AG10803 (cell line): Measurements from ENCODE around the gene NXN.
"Not testable (repeated sequence)": the region's sequence is repeated elsewhere in the genome, so short reads cannot be mapped to it uniquely, and the experiment has no call there.

Source experiments
- DNase-seq: peaks from one replicate; pipeline ENCODE4 v3.0.0; 2010; ENCODE audit warnings: low read depth
- H3K4me3 ChIP-seq: 2 replicates; pipeline ENCODE4 v1.5.1; 2011; ENCODE audit warnings: mild to moderate bottlenecking, low read length, control low read depth
- TF ChIP-seq, protein P1 (sequence below): conservative IDR thresholded peaks from 2 replicates; pipeline ENCODE4 v1.5.1; 2011; ENCODE audit warnings: mild to moderate bottlenecking, low read length, control low read depth, inconsistent platforms

NXN gene

DNA sequence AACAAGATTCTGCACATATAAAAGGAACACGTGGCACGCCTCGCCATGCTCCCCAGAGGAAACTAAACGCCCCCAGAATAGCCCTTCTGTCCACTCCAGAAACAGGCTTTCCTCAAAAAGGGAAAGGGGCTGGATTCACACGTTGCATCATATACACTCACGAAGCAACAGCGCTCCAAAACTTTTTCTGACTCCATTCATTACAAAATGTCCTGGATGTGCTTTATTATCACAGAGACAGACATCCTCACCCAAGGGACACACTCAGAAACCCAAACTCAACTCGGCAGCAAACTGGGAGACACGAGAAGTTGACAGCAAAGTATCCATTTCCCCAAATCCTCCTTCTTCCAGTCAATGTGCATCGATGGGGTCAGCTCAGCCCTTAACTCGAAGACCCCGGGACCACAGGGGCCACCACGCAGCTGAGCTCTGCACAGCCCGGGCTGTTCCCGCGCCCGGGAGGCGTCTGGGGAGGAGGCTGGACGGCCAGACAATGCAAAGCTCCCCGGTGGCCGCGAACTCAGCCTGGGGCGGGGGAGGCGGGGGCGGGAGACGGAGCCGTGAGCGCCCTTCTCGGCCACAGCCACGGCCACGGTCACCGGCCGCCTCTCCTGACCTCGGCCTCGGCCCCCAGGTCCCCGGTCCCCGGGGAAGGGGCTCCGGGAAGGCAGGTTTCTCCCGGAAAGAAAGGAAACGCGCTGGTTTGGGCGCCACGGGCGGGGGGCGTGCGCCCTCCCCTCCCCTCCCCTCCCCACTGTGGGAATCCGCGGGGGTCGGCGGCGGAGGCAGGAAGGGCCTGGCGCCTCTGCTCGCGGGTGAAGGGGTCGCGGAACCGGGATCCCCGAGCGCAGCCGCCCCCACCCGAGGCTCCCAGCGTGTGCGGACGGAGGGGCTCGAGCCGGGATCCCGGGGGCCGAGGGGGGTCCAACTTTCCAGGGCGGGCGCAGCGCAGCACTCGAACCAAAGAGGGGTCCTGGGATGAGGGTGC, 1.2 kb downstream of the NXN start:
- H3K4me3 ChIP-seq, result peak overlapping the region; percentile 78
- TF ChIP-seq, protein P1, sequence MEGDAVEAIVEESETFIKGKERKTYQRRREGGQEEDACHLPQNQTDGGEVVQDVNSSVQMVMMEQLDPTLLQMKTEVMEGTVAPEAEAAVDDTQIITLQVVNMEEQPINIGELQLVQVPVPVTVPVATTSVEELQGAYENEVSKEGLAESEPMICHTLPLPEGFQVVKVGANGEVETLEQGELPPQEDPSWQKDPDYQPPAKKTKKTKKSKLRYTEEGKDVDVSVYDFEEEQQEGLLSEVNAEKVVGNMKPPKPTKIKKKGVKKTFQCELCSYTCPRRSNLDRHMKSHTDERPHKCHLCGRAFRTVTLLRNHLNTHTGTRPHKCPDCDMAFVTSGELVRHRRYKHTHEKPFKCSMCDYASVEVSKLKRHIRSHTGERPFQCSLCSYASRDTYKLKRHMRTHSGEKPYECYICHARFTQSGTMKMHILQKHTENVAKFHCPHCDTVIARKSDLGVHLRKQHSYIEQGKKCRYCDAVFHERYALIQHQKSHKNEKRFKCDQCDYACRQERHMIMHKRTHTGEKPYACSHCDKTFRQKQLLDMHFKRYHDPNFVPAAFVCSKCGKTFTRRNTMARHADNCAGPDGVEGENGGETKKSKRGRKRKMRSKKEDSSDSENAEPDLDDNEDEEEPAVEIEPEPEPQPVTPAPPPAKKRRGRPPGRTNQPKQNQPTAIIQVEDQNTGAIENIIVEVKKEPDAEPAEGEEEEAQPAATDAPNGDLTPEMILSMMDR, result no peak
- DNase-seq, result peak; percentile 42

DNA sequence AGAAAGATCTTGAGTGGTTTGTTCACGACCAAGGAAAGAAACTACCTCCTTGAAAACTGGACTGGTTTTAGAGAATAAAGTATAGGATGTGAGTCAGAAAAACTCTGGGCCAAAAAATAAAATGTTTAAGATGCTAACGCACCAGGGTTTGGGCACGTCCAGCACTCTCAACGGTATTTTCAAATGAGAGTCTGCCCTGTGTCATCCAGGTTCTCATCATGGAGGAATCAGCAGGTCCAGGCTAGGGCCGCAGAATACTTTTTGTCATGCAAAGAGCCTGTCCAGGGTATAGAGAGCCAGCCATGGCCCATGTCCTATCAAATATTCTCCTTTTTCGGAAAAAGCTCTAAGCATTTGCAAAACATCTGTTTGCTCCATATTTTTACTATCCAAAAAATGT, 2.4 kb downstream of the NXN start:
- DNase-seq, result no peak
- peak overlapping the region; percentile 78 for H3K4me3 ChIP-seq
- TF ChIP-seq, protein P1, result no peak

DNA sequence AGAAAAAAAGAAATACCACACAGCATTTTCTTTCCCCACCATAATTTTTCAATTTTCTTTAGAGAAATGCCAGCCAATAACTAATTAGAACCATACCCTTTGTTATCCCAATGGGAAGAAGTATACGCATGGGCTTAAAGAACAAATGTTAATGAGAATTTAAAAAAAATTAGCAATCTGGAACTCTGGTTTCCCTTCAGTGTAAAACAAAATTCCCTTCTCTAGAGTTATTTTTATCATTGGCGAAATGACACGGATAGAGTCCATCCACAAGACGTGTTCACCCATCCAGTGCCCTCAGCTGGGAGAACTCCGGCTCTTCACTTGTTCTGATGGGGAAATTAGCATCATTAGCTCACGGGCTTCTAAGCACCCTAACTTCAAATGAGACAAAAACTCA, 3.3 kb downstream of the NXN start:
- DNase-seq, result no peak
- no peak overlapping the region; the same call in 1 of the 2 replicates for H3K4me3 ChIP-seq

DNA sequence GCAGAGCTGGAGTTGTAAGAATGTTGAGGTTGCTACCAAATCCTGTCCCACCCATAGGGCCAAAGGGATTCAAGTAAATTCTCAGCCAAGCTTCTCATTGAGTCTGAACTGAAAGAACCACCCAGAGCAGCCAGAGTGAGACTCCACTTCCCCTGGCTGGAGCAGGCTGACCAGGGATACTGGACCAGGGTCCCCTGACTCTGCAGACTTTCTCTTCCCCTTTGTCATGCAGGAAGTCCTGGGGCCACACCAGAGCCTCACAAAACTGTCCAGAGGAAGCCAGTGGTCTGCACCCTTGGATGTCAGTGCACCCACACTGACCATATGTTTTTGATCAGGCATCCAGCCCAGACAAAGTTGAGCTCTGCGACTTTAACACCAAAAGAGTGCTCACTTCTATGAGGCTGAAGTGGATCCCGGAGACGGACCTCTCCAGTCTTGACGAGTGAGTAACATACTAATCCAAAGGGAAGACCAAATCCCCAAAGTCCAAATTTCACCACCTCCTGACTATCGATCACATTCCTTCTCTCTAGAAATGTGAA, 4.1 kb downstream of the NXN start:
- H3K4me3 ChIP-seq, result peak overlapping the region; percentile 32
- TF ChIP-seq, protein P1, result no peak
- DNase-seq, result peak; percentile 74

More for the DNA sequence above, 3.3 kb downstream of the NXN start:
- TF ChIP-seq, protein P1, result peak; percentile 28

DNA sequence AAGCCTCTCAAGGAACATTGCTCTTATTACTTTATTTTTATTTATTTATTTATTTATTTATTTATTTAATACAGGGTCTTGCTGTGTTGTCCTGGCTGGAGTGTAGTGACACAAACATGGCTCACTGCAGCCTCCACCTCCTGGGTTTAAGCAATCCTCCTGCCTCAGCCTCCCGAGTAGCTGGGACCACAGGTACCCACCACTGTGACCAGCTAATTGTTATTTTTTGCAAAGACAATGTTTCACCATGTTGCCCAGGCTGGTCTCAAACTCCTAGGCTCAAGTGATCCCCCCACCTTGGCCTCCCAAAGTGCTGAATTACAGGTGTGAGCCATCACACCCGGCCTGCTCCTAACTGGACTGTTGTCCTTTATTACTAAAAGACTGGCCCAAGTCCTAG, 4.8 kb downstream of the NXN start:
- DNase-seq, H3K4me3 ChIP-seq: not testable (repeated sequence)

DNA sequence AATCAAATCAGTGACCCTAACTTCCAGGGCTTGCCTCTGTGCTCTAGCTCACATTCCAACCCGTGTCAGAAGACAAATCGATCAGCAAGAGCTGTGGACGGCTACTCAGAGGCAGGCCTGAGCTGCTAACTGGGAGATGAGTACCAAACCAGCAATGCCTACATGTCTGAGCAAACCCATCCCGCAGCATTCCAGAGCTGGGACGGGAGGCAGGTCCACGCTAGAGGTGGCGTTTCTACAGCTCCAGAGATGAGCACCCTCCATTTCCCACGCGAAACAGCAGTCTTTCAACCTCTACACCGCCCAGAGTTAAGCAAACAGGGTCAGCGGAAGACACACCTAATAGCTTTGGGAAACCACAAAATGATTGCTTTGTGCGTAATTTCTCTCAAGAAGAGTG, 6.5 kb downstream of the NXN start:
- TF ChIP-seq, protein P1, result no peak
- H3K4me3 ChIP-seq, result no peak overlapping the region
- DNase-seq, result no peak

DNA sequence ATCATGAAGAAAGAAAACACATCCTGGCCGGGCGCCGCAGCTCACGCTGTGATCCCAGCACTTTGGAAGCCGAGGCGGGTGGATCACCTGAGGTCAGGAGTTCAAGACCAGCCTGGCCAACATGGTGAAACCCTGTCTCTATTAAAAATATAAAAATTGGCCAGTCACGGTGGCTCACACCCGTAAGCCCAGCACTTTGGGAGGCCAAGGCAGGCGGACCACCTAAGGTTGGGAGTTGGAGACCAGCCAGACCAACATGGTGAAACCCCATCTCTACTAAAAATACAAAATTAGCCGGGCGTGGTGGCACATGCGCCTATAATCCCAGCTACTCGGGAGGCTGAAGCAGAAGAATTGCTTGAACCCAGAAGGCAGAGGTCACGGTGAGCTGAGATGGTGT, 7.7 kb downstream of the NXN start:
- not testable (repeated sequence) for H3K4me3 ChIP-seq, DNase-seq

DNA sequence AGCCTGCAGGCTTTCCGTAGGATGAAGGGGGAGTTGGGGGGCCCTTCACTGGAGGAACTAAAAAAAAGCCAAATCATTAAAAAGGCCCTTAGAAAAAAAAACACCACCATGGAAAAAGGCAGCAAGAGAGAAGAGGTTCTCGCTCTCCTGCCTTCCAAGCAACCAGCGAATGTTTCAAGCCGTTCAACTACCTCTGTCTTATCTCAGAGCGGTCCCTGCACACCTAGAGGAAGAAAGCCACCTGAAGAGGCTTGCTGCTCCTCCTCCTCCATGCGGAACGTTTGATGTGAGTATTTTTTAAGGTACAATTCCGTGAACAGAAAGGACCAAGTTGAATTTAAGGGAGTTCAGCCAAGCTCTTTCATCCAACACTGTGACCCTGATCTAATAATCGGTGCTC, 9.2 kb downstream of the NXN start:
- peak overlapping the region; percentile 56 for H3K4me3 ChIP-seq
- DNase-seq, result no peak
- TF ChIP-seq, protein P1, result no peak
